Loucy (cell line): ENCODE measurements around the gene ASTN2.

Experiments
- CTCF ChIP-seq: fragments of 200-600 bp; sonication (generic); conservative IDR thresholded peaks from 2 replicates; pipeline ENCODE4 v1.5.1; 2014; ENCODE audit warnings: mild to moderate bottlenecking, antibody characterized with exemption, low read length
- EZH2phosphoT487 ChIP-seq: fragments of 200-600 bp; IDR thresholded peaks from 2 replicates; pipeline ENCODE4 v1.6.1; 2018; ENCODE audit warnings: antibody characterized with exemption, mild to moderate bottlenecking, moderate library complexity, borderline replicate concordance

- TF ChIP-seq EZH2phosphoT487 (no peak), CTCF (no peak)
Observed at GRCh38 chr9:117363006-117363405, 51.9 kb downstream of the ASTN2 start.
